Measurements from ENCODE around the gene MRPL20. TPM values are rescaled to one million over a fixed set of nuclear protein-coding genes. Genes with fewer than 3 reads are reported as not detected.
A peak's percentile ranks its signal among the peaks of the same experiment; 100 is the strongest.

MRPL20 gene
- total and polyA plus RNA-seq, 9 of the 15 experiments (the other 6 are each of a cell fraction or from before 2014, with no cell fraction given), result 180 to 671 (median 229) TPM

- TF ChIP-seq FOXA3 (CRISPR knock-in tag; conservative IDR thresholded peaks at IDR 0.05 in 1 of 2, IDR thresholded peaks at IDR 0.05 in 1 of 2), result no peak
- TF ChIP-seq KDM4B (IDR thresholded peaks at IDR 0.05; ENCODE audit: borderline replicate concordance in 2 of 2, low read depth in 1 of 2), result no peak
- no peak for TF ChIP-seq L3MBTL2 (IDR thresholded peaks at IDR 0.05)
- peak; percentile 8 to 10; a peak in 1 of 4 replicates for TF ChIP-seq TRIM24 (IDR thresholded peaks at IDR 0.05)
- TF ChIP-seq NR3C1 (CRISPR knock-in tag; IDR thresholded peaks at IDR 0.05), result 0 out of 2 replicates have a peak, but pooled peaks have one; percentile 62
- no peak for TF ChIP-seq RFX1 (IDR thresholded peaks at IDR 0.05)
- TF ChIP-seq SIX5 (IDR thresholded peaks at IDR 0.05; ENCODE audit: borderline replicate concordance in 1 of 2, insufficient read depth in 1 of 2, low read depth in 1 of 2, low read length in 2 of 2), result 0 out of 4 replicates have a peak, but pooled peaks of 1 of the 2 experiments have one; percentile 3
- TF ChIP-seq ZFPM2 (CRISPR knock-in tag; IDR thresholded peaks at IDR 0.05), result no peak
- no peak for TF ChIP-seq HMG20A (CRISPR knock-in tag; conservative IDR thresholded peaks at IDR 0.05)
- peak; percentile 33; the same call in 1 of the 2 replicates for TF ChIP-seq SMARCA5 (IDR thresholded peaks at IDR 0.05)
- TF ChIP-seq HBP1 (CRISPR knock-in tag; IDR thresholded peaks at IDR 0.05), result 0 out of 2 replicates have a peak, but pooled peaks have one; percentile 4
- TF ChIP-seq THRB (CRISPR knock-in tag; conservative IDR thresholded peaks at IDR 0.05), result peak; percentile 49; the same call in 1 of the 2 replicates
- no peak for TF ChIP-seq ZBTB17 (CRISPR knock-in tag; IDR thresholded peaks at IDR 0.05)
- TF ChIP-seq PHF20 (IDR thresholded peaks at IDR 0.05; ENCODE audit: partially characterized antibody), result peak; percentile 9
- no peak for TF ChIP-seq ZBTB11 (CRISPR knock-in tag; IDR thresholded peaks at IDR 0.05)
These were observed 41.0 kb downstream of the MRPL20 start (continued) for GRCh38 chr1:1365875-1366698.
